Cardiac muscle cell (in vitro differentiated cells and primary cell): ENCODE measurements around the gene PPT1. TPM values are rescaled to one million over a fixed set of nuclear protein-coding genes. Genes with fewer than 3 reads are reported as not detected.

ENCODE experiments used
- DNase-seq, 2 donors: peaks; one replicate each; pipeline versions ENCODE4 v3.0.0 to v3.0.0-alpha.2; 2010 to 2017; ENCODE audit warnings: low read depth in 1 of 2, low spot score in 1 of 2
- H3K27ac ChIP-seq: fragments of 200-600 bp; sonication (generic); 2 replicates; pipeline ENCODE4 v1.5.1; 2016
- H3K27me3 ChIP-seq: fragments of 200-600 bp; sonication (generic); 2 replicates; pipeline ENCODE4 v1.6.0; 2016; ENCODE audit warnings: control low read depth
- H3K36me3 ChIP-seq: fragments of 200-600 bp; sonication (generic); 2 replicates; pipeline ENCODE4 v1.5.1; 2016; ENCODE audit warnings: control low read depth
- H3K4me1 ChIP-seq: fragments of 200-600 bp; sonication (generic); 2 replicates; pipeline ENCODE4 v1.8.1; 2017; ENCODE audit warnings: low read depth, mild to moderate bottlenecking, mixed run types
- H3K4me3 ChIP-seq: fragments of 200-600 bp; sonication (generic); 2 replicates; pipeline ENCODE4 v1.5.1; 2016; ENCODE audit warnings: mild to moderate bottlenecking
- H3K9me3 ChIP-seq: fragments of 200-600 bp; sonication (generic); 2 replicates; pipeline ENCODE4 v1.5.1; 2017; ENCODE audit warnings: low read depth, mild to moderate bottlenecking, control low read depth
- polyA plus RNA-seq: library from polyadenylated mRNA; unstranded; fragments of >200 nt; fragmentation: Nextera tagmentation; extraction: Ambion mirVana; gene quantifications from 2 replicates; pipeline ENCODE4 v1.2.1, GENCODE V29; 2016
- total RNA-seq: library from RNA; depleted of rRNA; stranded (reverse); fragments of >200 nt; gene quantifications from 2 replicates; pipeline ENCODE4 v1.2.3, GENCODE V29; 2016
- TF ChIP-seq, protein P1 (sequence below): IDR thresholded peaks from 2 replicates; pipeline ENCODE4 v1.5.1; 2012; ENCODE audit warnings: low read depth, mild to moderate bottlenecking, low read length

Gene PPT1
- total and polyA plus RNA-seq, 2 experiments from 2014 or later: 18.5 to 52.0 TPM

DNA sequence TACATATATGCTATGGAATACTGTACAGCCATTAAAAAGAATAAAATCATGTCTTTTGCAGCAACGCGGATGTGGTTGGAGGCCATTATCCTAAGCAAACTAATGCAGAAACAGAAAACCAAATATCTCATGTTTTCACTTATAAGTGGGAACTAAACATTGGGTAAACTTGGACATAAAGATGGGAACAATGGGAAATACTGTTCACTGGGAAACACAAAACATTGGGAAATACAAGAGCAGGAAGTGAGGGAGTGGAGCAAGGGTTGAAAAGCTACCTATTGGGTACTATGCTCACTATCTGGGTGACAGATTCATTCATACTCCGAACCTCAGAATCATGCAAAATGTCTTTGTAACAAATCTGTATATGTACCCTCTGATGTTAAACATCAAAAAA, 17.3 kb upstream of the PPT1 start:
- Histone ChIP-seq H3K27me3 (peaks cover 11% of the 10 kb centered on the region), H3K9me3 (no peaks in the 10 kb centered on the region), H3K4me1 (no peaks in the 10 kb centered on the region), H3K36me3 (no peaks in the 10 kb centered on the region), H3K4me3 (no peak overlapping the region), H3K27ac (no peak overlapping the region)
- DNase-seq: no peak
- TF ChIP-seq, protein P1, sequence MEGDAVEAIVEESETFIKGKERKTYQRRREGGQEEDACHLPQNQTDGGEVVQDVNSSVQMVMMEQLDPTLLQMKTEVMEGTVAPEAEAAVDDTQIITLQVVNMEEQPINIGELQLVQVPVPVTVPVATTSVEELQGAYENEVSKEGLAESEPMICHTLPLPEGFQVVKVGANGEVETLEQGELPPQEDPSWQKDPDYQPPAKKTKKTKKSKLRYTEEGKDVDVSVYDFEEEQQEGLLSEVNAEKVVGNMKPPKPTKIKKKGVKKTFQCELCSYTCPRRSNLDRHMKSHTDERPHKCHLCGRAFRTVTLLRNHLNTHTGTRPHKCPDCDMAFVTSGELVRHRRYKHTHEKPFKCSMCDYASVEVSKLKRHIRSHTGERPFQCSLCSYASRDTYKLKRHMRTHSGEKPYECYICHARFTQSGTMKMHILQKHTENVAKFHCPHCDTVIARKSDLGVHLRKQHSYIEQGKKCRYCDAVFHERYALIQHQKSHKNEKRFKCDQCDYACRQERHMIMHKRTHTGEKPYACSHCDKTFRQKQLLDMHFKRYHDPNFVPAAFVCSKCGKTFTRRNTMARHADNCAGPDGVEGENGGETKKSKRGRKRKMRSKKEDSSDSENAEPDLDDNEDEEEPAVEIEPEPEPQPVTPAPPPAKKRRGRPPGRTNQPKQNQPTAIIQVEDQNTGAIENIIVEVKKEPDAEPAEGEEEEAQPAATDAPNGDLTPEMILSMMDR: no peak

DNA sequence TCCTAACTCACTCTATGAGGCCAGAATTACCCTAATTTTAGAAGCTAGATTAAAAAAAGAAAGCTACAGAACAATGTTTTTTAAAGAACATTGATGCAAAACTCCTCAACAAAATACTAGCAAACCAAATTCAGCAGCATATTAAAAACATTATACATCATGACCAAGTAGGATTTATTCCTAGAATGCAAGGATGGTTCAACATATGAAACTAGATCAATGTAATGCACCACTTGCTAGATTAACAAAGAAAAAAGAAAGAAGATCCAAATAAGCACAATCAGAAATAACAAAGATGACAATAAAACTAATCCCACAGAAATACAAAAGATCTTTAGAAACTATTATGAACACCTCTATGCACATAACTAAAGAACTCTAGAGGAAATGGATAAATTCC, 13.3 kb upstream of the PPT1 start:
- H3K36me3 ChIP-seq: no peaks in the 10 kb centered on the region
- H3K9me3 ChIP-seq: no peaks in the 10 kb centered on the region
- H3K27me3 ChIP-seq: no peaks in the 10 kb centered on the region
- H3K4me3 ChIP-seq: no peak overlapping the region
- H3K27ac ChIP-seq: no peak overlapping the region
- no peak for DNase-seq
- no peaks in the 10 kb centered on the region for H3K4me1 ChIP-seq
- TF ChIP-seq, protein P1: no peak

DNA sequence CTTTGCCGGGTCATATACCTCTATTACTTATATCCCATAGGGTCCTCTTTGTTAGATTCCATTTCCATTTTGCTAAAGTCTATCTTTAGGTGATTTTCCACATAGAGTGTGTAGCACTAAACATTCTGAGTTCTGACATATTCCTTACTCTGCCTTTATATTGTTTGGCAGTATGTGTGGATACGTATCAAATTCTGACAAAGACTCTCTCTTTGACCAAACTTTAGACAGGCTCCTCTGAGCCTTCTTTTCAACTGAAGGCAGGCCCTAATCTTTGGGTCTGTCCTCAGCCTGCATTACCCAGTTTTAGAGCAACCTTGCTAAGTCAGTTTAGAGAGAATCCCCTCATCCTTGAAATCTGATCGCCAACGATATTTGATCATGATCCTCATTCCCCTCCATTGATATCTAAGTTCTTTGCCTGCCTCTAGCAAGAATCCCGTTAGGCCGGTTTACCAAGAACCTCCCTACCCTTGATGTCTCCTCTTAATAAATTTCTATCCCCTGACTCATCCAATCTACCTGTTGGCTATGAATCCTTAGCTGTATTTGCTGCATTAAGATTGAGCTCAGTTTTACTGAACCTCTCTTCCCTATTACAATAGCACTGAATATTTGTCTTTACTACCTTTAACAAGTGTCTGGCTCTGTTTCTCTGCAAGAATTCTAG, 10.4 kb upstream of the PPT1 start:
- DNase-seq: no peak

DNA sequence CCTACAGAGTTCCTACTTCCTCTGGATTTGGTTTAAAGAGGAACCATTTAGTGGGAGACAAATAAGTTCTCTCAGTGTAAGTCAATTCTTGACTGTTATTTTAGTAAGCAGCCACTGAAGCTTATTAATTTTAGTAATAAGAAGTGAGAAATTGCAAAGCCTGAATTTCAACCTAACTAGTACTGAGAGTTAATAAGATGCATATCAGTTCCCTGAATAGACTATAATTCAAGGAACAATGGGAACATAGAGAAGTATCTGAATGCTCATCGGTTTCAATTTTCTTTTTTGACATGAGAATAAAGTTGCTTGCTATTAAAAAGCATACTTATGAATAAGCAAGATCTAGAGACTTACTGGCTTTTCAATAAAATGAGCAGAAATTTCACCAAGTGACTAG, 8.0 kb upstream of the PPT1 start:
- H3K4me3 ChIP-seq: no peak overlapping the region
- no peaks in the 10 kb centered on the region for H3K9me3 ChIP-seq
- H3K36me3 ChIP-seq: no peaks in the 10 kb centered on the region
- H3K27ac ChIP-seq: no peak overlapping the region
- TF ChIP-seq, protein P1: no peak
- H3K27me3 ChIP-seq: peaks cover 5% of the 10 kb centered on the region
- H3K4me1 ChIP-seq: no peaks in the 10 kb centered on the region
- no peak for DNase-seq

More for the DNA sequence above, 10.4 kb upstream of the PPT1 start:
- H3K4me3 ChIP-seq: no peak overlapping the region
- no peaks in the 10 kb centered on the region for H3K36me3 ChIP-seq
- TF ChIP-seq, protein P1: no peak
- H3K27me3 ChIP-seq: no peaks in the 10 kb centered on the region
- H3K9me3 ChIP-seq: no peaks in the 10 kb centered on the region
- H3K27ac ChIP-seq: no peak overlapping the region
- H3K4me1 ChIP-seq: no peaks in the 10 kb centered on the region

DNA sequence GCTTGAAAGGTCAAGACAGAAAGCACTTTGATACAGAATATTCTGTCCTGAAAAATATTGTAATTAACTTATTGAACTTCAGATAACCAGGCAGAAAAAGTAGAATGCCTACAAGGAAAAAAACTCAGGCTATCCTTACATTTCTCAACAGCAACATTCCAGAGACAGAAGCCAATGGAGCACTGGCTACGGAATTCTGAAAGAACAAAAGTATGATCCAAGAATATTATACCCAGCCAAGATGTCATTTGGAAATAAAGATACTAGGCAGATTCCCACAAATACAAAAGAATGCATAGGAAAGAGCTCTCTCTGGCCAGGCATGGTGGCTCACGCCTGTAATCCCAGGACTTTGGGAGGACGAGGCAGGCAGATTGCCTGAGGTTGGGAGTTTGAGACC, 5.8 kb upstream of the PPT1 start:
- H3K27me3 ChIP-seq: peaks cover 6% of the 10 kb centered on the region
- no peaks in the 10 kb centered on the region for H3K9me3 ChIP-seq
- H3K36me3 ChIP-seq: no peaks in the 10 kb centered on the region
- H3K4me3 ChIP-seq: no peak overlapping the region
- no peaks in the 10 kb centered on the region for H3K4me1 ChIP-seq
- TF ChIP-seq, protein P1: no peak
- DNase-seq: no peak
- H3K27ac ChIP-seq: no peak overlapping the region
